RCC 7860 (cell line): Measurements from ENCODE around the gene AGMO.
A peak's percentile ranks its signal among the peaks of the same experiment; 100 is the strongest.

Experiments
- DNase-seq: peaks from one replicate; pipeline ENCODE4 v3.0.0-alpha.2; 2015; ENCODE audit warnings: low spot score
- FAIRE-seq: peaks from 2 replicates; lab custom pipeline; 2012; peaks lifted over from hg19 to GRCh38; lab: Jason Lieb, UNC

The AGMO gene

GRCh38 chr7:15462721-15463389, 99.0 kb downstream of the AGMO start:
- no peak for DNase-seq
- no peak for FAIRE-seq

DNA sequence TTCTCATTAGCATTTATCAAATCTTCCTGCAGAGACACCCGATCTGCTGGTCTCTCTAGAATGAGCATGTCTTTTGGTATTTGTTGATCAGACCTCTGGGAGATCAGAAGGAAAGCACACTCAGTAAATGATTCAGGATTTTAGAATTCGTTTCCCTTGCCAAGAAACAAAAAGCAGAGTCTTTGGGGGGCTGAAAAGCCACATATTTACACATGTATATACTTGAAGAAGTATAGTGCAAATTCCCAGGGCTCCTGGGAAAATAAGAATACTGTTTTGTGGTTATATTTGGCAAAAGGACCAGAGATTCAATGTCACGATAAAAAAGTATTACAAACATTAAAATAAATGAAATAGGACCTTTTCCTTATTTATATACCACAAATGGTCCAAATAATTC, 100.2 kb downstream of the AGMO start:
- FAIRE-seq (no peak), DNase-seq (no peak)

GRCh38 chr7:15459018-15459615, 102.7 kb downstream of the AGMO start:
- no peak for DNase-seq
- FAIRE-seq = no peak

DNA sequence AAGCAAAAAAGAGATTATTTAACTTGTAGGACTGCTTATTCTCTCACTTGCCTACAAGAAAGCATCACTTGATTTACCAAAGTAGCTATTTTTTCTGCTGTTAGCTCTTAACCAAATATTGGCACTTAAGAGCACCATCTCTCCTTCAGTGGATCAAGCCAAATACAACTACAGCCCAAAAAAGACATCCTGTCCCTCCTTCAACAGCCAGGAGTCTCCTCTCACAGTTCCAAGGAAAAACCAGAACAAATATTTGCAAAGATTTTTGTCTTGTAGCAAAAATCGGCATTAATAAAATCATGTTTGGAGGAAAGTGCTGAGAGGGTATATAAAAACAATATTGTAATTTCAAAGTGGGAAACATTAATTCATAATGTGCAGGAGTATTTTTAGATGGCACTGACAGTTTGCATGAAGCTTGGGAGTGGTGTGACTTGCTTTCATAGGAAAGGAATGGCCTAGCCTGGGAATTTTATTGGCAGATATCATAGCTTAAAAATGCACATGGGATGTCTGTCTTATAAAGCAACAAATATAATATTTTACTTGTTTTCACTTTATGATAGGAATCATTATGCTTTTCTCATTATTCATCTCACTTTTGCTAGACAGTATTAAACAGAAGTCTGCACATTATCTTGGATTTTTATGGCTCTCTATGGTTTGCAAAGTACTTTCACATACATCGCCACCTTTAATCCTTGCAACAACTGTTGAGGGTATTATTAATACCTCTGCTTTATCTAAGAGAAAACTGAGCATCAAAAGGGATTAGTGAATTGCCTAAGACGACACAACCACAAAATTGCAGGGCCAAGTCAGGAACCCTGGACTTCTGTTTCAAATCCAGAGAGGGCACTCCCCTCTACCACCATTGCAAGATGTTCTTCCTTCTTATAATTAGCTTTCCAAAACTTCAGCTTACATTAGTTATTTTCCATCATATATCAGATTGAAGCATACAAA, 103.5 kb downstream of the AGMO start:
- no peak for FAIRE-seq

DNA sequence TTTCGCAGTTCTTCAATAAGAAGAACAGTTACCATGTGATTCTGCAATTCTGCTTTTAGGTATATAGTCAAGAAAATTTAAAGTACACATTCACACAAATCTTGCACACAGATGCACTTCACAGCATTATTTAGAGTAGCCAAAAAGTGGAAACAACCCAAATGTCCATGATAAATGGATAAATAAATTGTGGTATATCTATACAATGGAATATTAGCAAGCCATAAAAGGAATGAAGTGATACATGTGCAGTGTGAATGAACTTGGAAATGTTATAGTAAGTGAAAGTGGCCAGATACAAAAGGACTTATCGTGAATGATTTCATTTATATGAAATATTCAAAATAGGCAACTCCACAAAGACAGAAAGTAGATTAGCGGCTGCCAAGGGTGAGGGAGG, 109.1 kb downstream of the AGMO start:
- DNase-seq (no peak), FAIRE-seq (no peak)

More for the DNA sequence above, 103.5 kb downstream of the AGMO start:
- DNase-seq = no peak

DNA sequence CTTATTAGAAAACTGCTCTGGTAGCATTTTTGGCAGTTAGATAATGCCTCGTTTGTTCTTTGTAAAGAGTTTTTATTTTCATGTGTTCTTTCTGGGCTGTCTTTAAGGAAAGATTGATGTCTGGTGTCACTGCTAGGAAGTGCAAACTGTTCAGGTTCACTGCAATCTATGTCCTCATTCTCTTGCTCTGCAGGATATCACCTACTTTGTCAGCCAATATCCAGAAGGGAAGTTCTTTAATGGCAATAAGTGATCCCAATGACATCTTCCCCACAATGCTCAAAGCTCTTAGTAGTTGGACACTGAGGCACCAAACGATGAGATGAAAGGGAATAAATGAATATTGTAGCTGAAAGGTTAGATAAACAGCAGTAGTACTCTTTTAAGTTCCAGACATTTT, 115.1 kb downstream of the AGMO start:
- no peak for FAIRE-seq
- DNase-seq = no peak

- no peak for DNase-seq
- no peak for FAIRE-seq
Measured at GRCh38 chr7:15446280-15446679, 115.5 kb downstream of the AGMO start.

GRCh38 chr7:15441915-15442314, 119.9 kb downstream of the AGMO start:
- no peak for FAIRE-seq
- DNase-seq = no peak

DNA sequence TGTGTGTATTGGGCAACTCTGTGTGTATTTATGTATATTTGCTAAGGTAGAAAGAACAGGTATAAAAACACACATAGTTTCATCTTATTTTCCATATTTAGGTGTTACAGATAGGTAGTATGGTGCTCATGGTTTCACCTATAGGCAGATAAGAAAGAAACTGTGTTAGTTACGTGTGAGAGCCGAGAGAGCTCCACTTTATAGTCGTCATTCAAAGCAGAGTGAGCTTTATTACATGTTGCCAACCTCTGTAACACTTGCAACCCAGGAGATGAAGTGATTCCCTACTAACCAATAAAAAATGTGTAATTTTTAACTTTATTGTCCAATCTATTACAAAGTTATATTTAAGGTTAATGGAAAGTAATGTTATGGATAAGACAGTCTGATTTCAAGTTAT, 121.3 kb downstream of the AGMO start:
- DNase-seq = no peak
- FAIRE-seq = no peak

DNA sequence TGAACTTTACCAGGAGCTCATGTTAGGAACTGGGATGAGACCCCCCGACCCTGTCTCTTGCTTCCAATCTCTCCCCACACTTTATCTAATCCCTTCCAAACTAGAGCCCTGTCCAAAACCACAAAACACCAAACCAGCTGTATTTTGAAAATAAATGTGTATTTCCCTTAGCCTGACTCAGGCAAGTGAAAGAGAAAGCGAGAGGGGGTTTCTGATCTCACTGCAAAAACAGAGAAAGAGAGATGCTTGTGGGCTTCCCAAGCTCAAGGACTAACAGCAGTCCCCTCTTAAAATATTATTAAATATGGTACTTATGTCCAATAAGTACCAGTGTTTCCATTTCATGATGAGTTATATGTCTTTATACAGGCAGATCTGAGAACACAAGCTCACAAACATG, 122.0 kb downstream of the AGMO start:
- FAIRE-seq (no peak), DNase-seq (no peak)

GRCh38 chr7:15433151-15433550, 128.7 kb downstream of the AGMO start:
- DNase-seq (no peak), FAIRE-seq (no peak)

DNA sequence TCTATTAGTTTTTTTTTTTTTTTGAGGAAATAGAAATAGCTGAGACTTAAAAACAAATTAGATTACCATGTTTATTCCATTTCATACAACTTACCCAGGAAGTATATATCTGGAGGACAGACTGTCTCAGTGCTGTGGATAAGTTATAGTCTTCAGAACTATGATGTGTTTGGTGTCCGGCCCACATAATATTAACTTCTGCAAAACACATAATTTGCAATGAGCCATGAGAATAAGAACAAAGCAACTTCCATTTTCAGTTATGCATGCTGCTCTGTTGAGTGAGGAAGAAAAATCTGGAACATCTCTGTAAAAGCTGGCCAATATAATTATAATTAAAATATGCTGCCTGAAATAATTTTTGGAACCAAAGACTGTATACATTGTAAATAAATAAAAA, 130.9 kb downstream of the AGMO start:
- FAIRE-seq (no peak), DNase-seq (no peak)

- DNase-seq (no peak), FAIRE-seq (no peak)
Measured at GRCh38 chr7:15430191-15430590, 131.6 kb downstream of the AGMO start.

DNA sequence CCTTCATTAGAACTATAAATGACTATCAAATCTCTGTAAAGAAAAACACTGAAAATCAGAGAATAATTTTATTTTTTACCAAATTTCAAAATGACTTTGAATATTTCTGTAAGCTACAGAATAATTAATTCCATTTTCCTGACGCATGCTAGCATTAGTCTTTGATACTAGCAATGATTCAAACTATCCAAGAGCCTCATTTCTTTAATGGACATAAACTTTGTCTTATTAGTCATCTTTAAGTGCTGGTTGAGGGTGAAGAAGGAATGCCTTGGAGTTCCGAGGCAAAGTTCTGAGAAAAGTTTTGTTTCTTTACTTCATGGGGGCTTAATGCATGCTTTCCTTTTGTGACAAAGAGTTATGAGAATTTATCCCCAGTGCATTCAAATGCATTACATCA, 137.3 kb downstream of the AGMO start:
- FAIRE-seq (no peak), DNase-seq (no peak)

GRCh38 chr7:15419596-15419995, 142.2 kb downstream of the AGMO start:
- no peak for DNase-seq
- FAIRE-seq = no peak

GRCh38 chr7:15418264-15418663, 143.6 kb downstream of the AGMO start:
- DNase-seq = no peak
- FAIRE-seq = no peak

DNA sequence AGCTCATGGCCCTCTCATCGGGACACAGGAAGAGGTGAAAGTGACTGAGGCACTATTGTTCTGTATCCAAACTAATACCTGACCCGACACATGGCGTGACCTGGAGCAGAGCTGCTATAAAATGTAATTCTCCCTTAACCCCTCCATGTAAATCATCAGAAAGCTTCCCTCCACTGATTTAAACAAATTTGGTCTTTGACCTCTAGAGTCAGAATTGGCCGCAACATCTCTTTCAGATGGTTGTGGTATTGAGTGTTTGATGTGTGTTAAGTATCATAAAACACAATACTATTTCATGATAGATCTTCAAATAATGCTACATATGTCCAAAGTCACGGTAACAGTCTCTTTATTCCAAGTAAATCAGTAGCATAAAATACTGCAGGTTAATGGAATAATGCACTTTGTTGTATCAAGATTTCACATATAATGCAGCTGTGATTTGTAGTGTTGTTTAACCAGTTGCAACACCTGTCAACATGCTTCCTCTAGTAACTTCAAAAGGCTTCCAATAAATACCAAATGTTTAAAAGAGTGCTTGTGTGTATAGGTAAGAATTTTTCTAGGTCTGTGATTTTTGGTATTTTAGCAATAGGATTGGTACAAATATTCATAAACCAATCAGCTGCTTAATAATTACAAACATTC, 144.3 kb downstream of the AGMO start:
- no peak for DNase-seq
- no peak for FAIRE-seq

DNA sequence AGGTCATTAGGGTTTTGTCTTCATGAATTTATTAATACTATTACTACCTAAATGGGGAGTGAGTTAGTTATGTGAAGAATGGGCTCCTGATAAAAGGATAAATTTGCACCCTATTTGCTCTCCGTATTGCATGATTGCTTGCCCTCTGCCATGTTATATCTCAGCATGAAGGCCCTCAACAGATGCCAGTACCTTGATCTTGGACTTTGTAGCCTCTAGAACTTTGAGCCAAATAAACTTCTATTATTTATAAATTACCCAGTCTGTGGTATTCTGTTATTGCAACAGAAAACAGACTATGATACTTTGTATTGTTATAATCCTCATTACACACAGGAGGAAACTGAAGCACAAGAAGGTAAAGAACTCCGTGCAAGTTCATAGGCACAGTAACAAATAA, 150.8 kb downstream of the AGMO start:
- FAIRE-seq (no peak), DNase-seq (no peak)

- DNase-seq (no peak), FAIRE-seq (no peak)
Measured at GRCh38 chr7:15407910-15408309, 153.9 kb downstream of the AGMO start.

GRCh38 chr7:15403751-15404150, 158.1 kb downstream of the AGMO start:
- DNase-seq = no peak
- FAIRE-seq = no peak

DNA sequence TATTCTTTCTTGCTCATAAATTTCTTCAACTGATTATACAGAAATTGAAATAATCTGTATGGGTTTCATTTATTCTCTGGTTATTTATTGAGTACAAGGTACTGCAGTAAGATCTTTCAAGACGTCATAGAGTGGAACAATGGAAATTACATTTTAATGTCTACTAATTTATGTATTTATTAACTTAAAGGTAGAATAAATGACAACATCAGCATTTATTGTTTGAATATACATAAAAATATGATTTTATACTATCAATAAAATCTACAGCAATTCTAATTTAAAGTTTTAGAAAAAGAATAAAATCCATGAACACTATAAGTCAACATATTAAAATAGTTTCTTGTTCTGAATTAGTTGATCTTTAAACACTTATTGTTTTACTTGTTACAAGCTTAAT, 158.5 kb downstream of the AGMO start:
- FAIRE-seq = peak; percentile 46
- DNase-seq = no peak
